ENCODE results near the gene KANK2. TPM values are rescaled to one million over a fixed set of nuclear protein-coding genes. Genes with fewer than 3 reads are reported as not detected.

Gene KANK2
- total RNA-seq, 2 experiments from 2014 or later: 2.0 to 2.5 TPM

GRCh38 chr19:11221082-11221598, 23.8 kb upstream of the KANK2 start:
- Mint-ChIP-seq H3K27ac (no peak overlapping the region), H3K27me3 (peaks cover 1% of the 10 kb centered on the region), H3K4me3 (no peak overlapping the region), H3K36me3 (peaks cover 10% of the 10 kb centered on the region), H3K9me3 (peaks cover 13% of the 10 kb centered on the region), H3K4me1 (ENCODE audit: low read depth) (no peaks in the 10 kb centered on the region)
- DNase-seq: no peak
- ChIA-PET POLR2A (no interaction called here), CTCF (no interaction called here)
- intact Hi-C loops (cut with micrococcal nuclease): no loop called here

DNA sequence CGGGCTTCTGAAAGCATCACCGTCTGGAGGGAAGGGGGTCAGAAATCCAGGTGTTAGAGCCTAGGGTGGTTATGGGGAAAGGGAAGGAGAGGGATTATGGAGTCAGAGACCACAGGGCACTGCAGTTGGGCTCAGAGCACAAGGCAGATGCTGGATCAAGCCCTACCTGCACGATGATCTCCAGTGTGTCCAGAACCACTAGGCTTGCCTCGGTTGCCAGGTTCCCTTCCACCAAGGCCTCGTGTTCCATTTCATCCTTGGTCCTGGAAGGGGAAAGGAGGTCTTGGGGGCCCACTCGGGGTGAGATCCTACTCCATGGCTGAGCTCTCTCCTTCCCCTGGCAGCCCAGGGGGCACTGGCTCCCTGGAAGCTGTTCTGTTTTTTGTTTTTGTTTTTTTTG, 17.0 kb upstream of the KANK2 start:
- POLR2A ChIA-PET: interaction anchor here (0.6 kb wide), 1 partner anchor 316 kb away, joined by 3 read pairs; no protein-coding TSS in a partner anchor
- intact Hi-C loops (cut with micrococcal nuclease): no loop called here
- no peaks in the 10 kb centered on the region for H3K36me3 Mint-ChIP-seq
- H3K9me3 Mint-ChIP-seq: no peaks in the 10 kb centered on the region
- H3K27ac Mint-ChIP-seq: no peak overlapping the region
- DNase-seq: no peak
- CTCF ChIA-PET: no interaction called here
- H3K4me3 Mint-ChIP-seq: no peak overlapping the region
- H3K27me3 Mint-ChIP-seq: peaks cover 4% of the 10 kb centered on the region
- no peaks in the 10 kb centered on the region for H3K4me1 Mint-ChIP-seq (ENCODE audit: low read depth)

GRCh38 chr19:11210656-11210928, 13.2 kb upstream of the KANK2 start:
- Mint-ChIP-seq H3K27me3 (peaks cover 4% of the 10 kb centered on the region), H3K4me3 (no peak overlapping the region), H3K4me1 (ENCODE audit: low read depth) (no peaks in the 10 kb centered on the region), H3K27ac (no peak overlapping the region), H3K9me3 (no peaks in the 10 kb centered on the region), H3K36me3 (no peaks in the 10 kb centered on the region)
- ChIA-PET POLR2A (no interaction called here), CTCF (no interaction called here)
- no peak for DNase-seq
- intact Hi-C loops (cut with micrococcal nuclease): no loop called here

DNA sequence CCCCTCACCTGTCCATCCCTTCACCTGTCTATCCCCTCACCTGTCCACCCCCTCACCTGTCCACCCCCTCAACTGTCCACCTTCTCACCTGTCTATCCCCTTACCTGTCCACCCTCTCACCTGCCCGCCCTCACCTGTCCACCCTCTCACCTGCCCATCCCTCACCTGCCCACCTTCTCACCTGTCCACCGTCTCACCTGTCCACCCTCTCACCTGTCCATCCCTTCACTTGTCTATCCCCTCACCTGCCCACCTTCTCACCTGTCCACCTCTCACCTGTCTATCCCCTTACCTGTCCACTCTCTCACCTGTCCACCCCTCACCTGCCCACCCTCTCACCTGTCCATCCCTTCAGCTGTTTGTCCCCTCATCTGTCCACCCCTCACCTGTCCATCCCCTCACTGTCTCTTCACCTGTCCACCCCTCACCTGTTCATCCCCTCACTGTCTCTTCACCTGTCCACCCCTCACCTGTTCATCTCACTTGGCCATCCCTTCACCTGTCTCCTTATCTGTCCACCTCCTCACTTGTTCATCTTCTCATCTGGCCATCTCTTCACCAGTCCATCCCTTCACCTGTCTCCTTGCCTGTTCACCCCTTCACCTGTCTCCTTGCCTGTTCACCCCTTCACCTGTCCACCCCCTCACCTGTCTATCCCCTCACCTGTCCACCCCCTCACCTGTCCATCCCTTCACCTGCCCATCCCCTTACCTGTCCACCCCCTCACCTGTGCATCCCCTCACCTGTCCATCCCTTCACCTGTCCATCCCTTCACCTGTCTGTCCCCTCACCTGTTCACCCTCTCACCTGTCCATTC, 12.7 kb upstream of the KANK2 start:
- no peak overlapping the region for H3K27ac Mint-ChIP-seq
- no peak overlapping the region for H3K4me3 Mint-ChIP-seq
- H3K9me3 Mint-ChIP-seq: no peaks in the 10 kb centered on the region
- ChIA-PET CTCF (no interaction called here), POLR2A (no interaction called here)
- no peaks in the 10 kb centered on the region for H3K4me1 Mint-ChIP-seq (ENCODE audit: low read depth)
- intact Hi-C loops (cut with micrococcal nuclease): no loop called here
- DNase-seq: no peak
- H3K36me3 Mint-ChIP-seq: no peaks in the 10 kb centered on the region
- H3K27me3 Mint-ChIP-seq: no peaks in the 10 kb centered on the region

- POLR2A ChIA-PET: no interaction called here
- DNase-seq: no peak
- Mint-ChIP-seq H3K4me1 (ENCODE audit: low read depth) (no peaks in the 10 kb centered on the region), H3K27me3 (peaks cover 1% of the 10 kb centered on the region), H3K9me3 (no peaks in the 10 kb centered on the region), H3K4me3 (no peak overlapping the region), H3K36me3 (no peaks in the 10 kb centered on the region), H3K27ac (no peak overlapping the region)
- intact Hi-C loops (cut with micrococcal nuclease): no loop called here
- CTCF ChIA-PET: interaction anchor here (0.6 kb wide), 1 partner anchor 126 kb away, joined by 3 read pairs; no protein-coding TSS in a partner anchor
These were observed 11.5 kb upstream of the KANK2 start for GRCh38 chr19:11208561-11209471.

DNA sequence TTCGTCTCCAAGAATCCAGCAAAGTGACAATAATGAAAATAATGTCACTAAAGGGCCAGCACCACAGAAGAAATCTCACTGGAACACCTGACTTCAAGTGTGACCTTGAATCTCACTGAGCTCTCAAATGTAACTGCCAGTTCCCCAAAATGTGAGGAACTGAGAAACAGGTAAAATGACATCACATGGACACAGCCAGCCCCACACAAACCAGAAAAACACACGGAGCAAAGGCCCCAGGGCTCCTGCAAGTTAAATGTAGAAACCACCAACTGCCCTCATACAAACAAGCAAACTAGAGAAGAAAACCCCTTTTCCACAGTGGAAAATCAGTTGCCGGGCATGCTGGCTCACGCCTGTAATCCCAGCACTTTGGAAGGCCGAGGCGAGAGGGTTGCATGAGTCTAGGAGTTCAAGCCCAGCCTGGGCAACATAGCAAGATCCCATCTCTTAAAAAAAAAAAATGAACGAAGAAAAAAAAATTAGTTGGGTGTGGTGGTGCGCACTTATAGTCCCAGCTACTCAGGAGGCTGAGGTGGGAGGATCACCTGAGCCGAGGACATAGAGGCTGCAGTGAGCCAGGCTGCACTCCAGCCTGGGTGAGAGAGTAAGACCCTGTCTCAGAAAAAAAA, 8.7 kb upstream of the KANK2 start:
- H3K4me3 Mint-ChIP-seq: no peak overlapping the region
- no peak overlapping the region for H3K27ac Mint-ChIP-seq
- CTCF ChIA-PET: interaction anchor here (1.6 kb wide), 1 partner anchor 68 kb away, joined by 6 read pairs; no protein-coding TSS in a partner anchor
- H3K4me1 Mint-ChIP-seq (ENCODE audit: low read depth): no peaks in the 10 kb centered on the region
- H3K27me3 Mint-ChIP-seq: peaks cover 1% of the 10 kb centered on the region
- POLR2A ChIA-PET: interaction anchor here (0.6 kb wide), 1 partner anchor 889 kb away, joined by 4 read pairs; no protein-coding TSS in a partner anchor
- DNase-seq: no peak
- H3K9me3 Mint-ChIP-seq: no peaks in the 10 kb centered on the region
- intact Hi-C loops (cut with micrococcal nuclease): no loop called here
- H3K36me3 Mint-ChIP-seq: no peaks in the 10 kb centered on the region

GRCh38 chr19:11204943-11205349, 7.6 kb upstream of the KANK2 start:
- Mint-ChIP-seq H3K27ac (no peak overlapping the region), H3K4me3 (no peak overlapping the region), H3K36me3 (no peaks in the 10 kb centered on the region), H3K4me1 (ENCODE audit: low read depth) (no peaks in the 10 kb centered on the region), H3K27me3 (peaks cover 1% of the 10 kb centered on the region), H3K9me3 (no peaks in the 10 kb centered on the region)
- CTCF ChIA-PET: interaction anchor here (0.6 to 1.6 kb wide), 4 partner anchors 66 to 1680 kb away, joined by 3 to 9 read pairs (median 6); no protein-coding TSS in a partner anchor
- POLR2A ChIA-PET: no interaction called here
- DNase-seq: no peak
- intact Hi-C loops (cut with micrococcal nuclease): loop anchor here (5.0 kb wide), 1 partner anchor 168 kb away; no protein-coding TSS in a partner anchor

- ChIA-PET CTCF (interaction anchor here (1.4 to 1.6 kb wide), 5 partner anchors 66 to 169 kb away, joined by 4 to 10 read pairs (median 6); no protein-coding TSS in a partner anchor), POLR2A (no interaction called here)
- Mint-ChIP-seq H3K9me3 (no peaks in the 10 kb centered on the region), H3K36me3 (no peaks in the 10 kb centered on the region), H3K27me3 (peaks cover 3% of the 10 kb centered on the region), H3K4me3 (no peak overlapping the region), H3K27ac (no peak overlapping the region), H3K4me1 (ENCODE audit: low read depth) (no peaks in the 10 kb centered on the region)
- DNase-seq: no peak
- intact Hi-C loops (cut with micrococcal nuclease): loop anchor here (5.0 kb wide), 1 partner anchor 167 kb away; no protein-coding TSS in a partner anchor
These were observed 6.8 kb upstream of the KANK2 start for GRCh38 chr19:11204076-11204602.

DNA sequence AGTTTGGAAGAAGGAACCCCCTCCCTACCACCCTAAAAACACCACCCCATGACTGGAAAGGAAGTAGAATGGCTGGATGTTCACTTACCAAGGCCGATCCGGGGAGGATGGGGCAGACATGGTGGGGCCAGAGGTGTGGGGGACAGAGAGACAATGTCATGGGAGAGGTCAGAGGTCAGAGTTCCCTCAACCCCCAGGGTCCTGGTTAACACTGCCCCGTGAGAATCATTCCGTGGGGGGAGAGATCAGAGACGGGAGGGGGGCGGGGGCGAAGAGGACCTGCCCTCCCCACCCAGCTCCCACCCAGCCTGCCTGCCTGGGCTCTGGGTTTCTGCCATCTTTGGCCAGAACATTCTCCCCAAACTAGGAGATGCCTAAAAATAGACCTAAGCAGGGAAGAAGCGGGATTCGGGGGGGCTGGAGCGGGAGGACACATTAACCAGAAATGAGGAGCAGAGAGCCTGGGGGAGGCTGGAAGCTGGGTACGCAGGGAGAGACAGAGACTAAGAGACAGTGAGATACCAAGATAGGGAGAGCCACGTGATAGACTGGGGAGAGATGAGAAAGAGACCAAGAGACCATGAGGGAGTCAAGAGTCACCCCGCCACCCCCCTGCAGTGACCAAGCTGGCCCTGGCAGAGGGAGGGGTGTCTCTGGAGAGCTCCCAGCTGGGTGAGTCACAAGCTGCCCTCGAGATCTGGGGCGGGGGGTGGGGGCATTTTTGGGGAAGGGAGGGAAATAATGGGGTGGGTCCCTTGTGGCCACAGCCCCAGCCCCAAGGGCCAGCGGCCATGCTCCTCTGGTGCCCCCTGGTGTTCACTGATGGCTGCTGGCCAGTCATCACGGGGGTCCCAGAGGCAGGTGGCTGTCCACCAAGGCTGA, 6.1 kb upstream of the KANK2 start:
- H3K36me3 Mint-ChIP-seq: no peaks in the 10 kb centered on the region
- H3K9me3 Mint-ChIP-seq: no peaks in the 10 kb centered on the region
- peak; percentile 46 for DNase-seq
- ChIA-PET POLR2A (no interaction called here), CTCF (interaction anchor here (1.4 to 1.5 kb wide), 4 partner anchors 65 to 168 kb away, joined by 4 to 10 read pairs (median 8); no protein-coding TSS in a partner anchor)
- no peaks in the 10 kb centered on the region for H3K4me1 Mint-ChIP-seq (ENCODE audit: low read depth)
- intact Hi-C loops (cut with micrococcal nuclease): loop anchor here (1.0 to 5.0 kb wide), 2 partner anchors 66 to 166 kb away; no protein-coding TSS in a partner anchor
- no peak overlapping the region for H3K4me3 Mint-ChIP-seq
- no peak overlapping the region for H3K27ac Mint-ChIP-seq
- H3K27me3 Mint-ChIP-seq: peaks cover 3% of the 10 kb centered on the region

DNA sequence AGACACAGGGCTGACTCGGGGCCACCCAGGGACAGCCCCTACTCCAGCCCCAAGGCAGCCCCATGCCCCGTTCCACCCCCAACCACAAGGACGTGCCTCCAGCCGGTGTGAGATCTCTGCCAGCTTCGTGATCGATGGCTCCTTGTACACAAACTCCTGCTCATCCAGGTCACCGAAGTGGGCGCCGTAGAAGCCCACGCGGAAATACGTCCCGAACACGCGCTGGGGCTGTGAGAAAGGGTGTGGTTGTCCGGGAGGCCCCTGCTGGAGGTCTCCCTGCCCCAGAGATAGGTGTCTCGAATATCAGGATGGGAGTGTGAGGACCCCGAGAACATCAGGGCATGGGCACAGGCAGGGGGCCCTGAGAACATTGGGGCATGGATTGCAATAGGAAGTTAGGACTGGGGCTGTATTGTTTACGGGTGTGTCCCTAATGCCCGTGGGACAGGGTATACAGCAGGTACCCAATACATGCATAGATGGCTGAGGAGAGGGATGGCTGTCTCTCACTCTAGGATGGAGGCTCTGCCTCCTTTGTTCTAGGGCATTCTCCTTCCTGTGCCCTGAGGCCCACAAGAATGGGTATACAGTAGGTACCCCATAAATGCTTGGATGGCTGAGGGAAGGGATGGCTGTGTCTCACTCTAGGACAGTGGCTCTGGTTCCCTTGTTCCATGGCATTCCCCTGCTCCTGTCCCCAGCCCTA, 5.3 kb upstream of the KANK2 start:
- Mint-ChIP-seq H3K9me3 (no peaks in the 10 kb centered on the region), H3K27ac (no peak overlapping the region), H3K4me3 (no peak overlapping the region), H3K27me3 (peaks cover 3% of the 10 kb centered on the region), H3K36me3 (no peaks in the 10 kb centered on the region), H3K4me1 (ENCODE audit: low read depth) (peaks cover 2% of the 10 kb centered on the region)
- ChIA-PET POLR2A (no interaction called here), CTCF (interaction anchor here (1.4 to 1.5 kb wide), 2 partner anchors 64 to 66 kb away, joined by 4 to 10 read pairs; no protein-coding TSS in a partner anchor)
- intact Hi-C loops (cut with micrococcal nuclease): loop anchor here (1.0 to 5.0 kb wide), 2 partner anchors 65 to 165 kb away; no protein-coding TSS in a partner anchor
- no peak for DNase-seq
